KBM-7 (cell line): ENCODE measurements around the gene MS4A10.

Experiments used
- DNase-seq: peaks from one replicate; pipeline ENCODE4 v3.0.0-alpha.2; 2015
- in situ Hi-C: fragments of 300-500 bp; cut with MboI; formaldehyde crosslinking; loops from 2 replicates; pipeline ENCODE4 v1.14.3; 2020; ENCODE audit warnings: low sequenced_read_pairs, low pct_unique_long_range_greater_than_20kb, mixed read lengths

The MS4A10 gene

GRCh38 chr11:60763692-60764369 is 21.3 kb upstream of the MS4A10 start:
- DNase-seq: no peak
- in situ Hi-C loops: no loop called here

DNA sequence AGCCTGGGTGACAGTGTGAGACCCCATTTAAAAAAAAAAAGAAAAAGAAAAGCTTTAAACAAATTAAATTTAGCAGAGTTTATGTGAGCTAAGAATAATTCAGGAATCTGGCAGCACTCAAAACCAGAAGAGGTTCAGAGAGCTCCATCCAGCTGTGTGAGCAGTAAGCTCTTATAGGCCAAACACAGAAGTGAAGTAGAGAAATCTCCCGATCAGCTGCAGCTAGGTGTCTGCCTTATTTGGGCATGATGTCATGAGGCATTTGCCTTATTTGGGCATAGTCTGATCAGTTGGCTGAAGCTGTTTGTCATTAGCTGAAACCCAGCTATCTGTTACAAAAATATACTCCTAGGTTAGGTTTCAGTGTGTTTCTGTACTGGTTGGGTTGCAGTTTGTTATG is 20.3 kb upstream of the MS4A10 start:
- no peak for DNase-seq
- in situ Hi-C loops: no loop called here

- in situ Hi-C loops: no loop called here
- no peak for DNase-seq
These were observed 19.8 kb upstream of the MS4A10 start for GRCh38 chr11:60765355-60765754.

DNA sequence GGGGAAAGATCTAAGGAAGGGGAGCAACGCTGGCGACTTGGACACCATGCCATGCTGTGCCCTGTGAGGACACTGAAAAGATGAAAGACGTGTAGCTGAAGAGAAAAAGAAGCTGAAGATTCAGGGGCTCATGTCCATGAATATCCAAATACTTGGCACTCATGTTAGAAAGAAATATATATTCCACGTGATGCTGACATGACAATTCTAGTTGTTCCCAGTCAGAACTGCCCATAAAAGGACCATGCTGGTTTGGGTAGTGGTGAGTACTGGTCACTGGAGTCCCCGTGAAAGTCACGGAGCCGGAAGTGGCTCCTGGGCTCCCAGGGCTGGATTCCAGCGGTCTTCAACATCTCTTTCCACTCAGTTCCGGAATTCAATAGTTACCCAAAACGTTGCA is 18.6 kb upstream of the MS4A10 start:
- in situ Hi-C loops: no loop called here
- no peak for DNase-seq

- in situ Hi-C loops: no loop called here
- no peak for DNase-seq
These were observed 17.7 kb upstream of the MS4A10 start for GRCh38 chr11:60767388-60767811.

- in situ Hi-C loops: no loop called here
- DNase-seq: no peak
These were observed 16.9 kb upstream of the MS4A10 start for GRCh38 chr11:60768202-60768601.

- in situ Hi-C loops: no loop called here
- no peak for DNase-seq
These were observed 15.9 kb upstream of the MS4A10 start for GRCh38 chr11:60769273-60769672.

- in situ Hi-C loops: no loop called here
- DNase-seq: no peak
These were observed 15.3 kb upstream of the MS4A10 start for GRCh38 chr11:60769811-60770210.

DNA sequence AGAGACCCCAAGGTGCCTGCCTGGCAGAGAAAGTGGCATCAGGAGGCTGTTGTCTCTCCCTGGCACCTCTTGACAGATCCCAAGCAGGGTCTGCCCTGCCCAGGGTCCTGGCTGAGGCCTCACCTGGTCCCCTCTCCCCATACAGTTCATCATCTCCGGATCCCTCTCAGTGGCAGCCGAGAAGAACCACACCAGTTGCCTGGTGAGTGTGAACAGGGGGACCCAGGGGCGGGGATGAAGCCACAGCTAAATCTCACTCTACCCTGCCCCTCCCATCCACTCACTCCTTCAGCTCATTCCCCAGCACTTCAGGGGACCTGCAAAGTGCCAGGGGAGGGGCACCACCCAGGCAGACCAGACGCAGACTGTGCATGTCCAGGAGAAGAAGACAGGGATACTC is 14.0 kb upstream of the MS4A10 start:
- no peak for DNase-seq
- in situ Hi-C loops: no loop called here

GRCh38 chr11:60771879-60772525 is 13.1 kb upstream of the MS4A10 start:
- no peak for DNase-seq
- in situ Hi-C loops: no loop called here

GRCh38 chr11:60772666-60773065 is 12.5 kb upstream of the MS4A10 start:
- in situ Hi-C loops: no loop called here
- no peak for DNase-seq

- DNase-seq: no peak
- in situ Hi-C loops: no loop called here
These were observed 10.4 kb upstream of the MS4A10 start for GRCh38 chr11:60774726-60775125.

- in situ Hi-C loops: no loop called here
These were observed 9.6 kb upstream of the MS4A10 start for GRCh38 chr11:60775420-60775961.

GRCh38 chr11:60776167-60776566 is 9.0 kb upstream of the MS4A10 start:
- in situ Hi-C loops: no loop called here
- DNase-seq: no peak

More at GRCh38 chr11:60775420-60775961, 9.6 kb upstream of the MS4A10 start:
- peak; percentile 95 for DNase-seq

GRCh38 chr11:60777106-60777505 is 8.0 kb upstream of the MS4A10 start:
- in situ Hi-C loops: no loop called here
- no peak for DNase-seq

GRCh38 chr11:60777572-60777971 is 7.6 kb upstream of the MS4A10 start:
- no peak for DNase-seq

GRCh38 chr11:60780065-60780464 is 5.1 kb upstream of the MS4A10 start:
- in situ Hi-C loops: no loop called here
- DNase-seq: no peak

More at GRCh38 chr11:60777572-60777971, 7.6 kb upstream of the MS4A10 start:
- in situ Hi-C loops: no loop called here

DNA sequence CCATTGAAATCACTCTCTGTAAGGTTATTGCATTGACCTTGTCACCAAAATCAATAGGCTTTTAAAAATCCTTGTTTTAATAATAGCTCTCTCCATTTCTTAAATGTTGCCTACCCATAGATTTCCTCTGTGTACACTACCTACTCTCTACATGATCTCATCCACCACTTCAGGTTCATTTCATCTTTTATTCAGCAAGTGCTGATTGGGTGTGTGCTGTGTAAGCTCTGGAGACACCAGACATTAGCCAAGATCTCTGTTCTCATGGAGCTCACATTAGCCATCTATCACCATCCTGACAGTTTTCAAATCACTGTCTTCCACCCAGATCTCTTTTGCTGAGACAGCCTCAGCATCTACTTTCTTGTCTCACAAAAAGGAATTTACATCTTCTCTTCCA is 4.4 kb upstream of the MS4A10 start:
- in situ Hi-C loops: no loop called here
- no peak for DNase-seq

- in situ Hi-C loops: no loop called here
- no peak for DNase-seq
These were observed 3.7 kb upstream of the MS4A10 start for GRCh38 chr11:60781286-60781980.

GRCh38 chr11:60781981-60782316 is 3.2 kb upstream of the MS4A10 start:
- DNase-seq: no peak
- in situ Hi-C loops: no loop called here
